WTC11 (cell line): ENCODE results near the gene DCAF11.

Source experiments
- ATF2 ChIP-seq: sonication (generic); formaldehyde crosslinking; IDR thresholded peaks from 2 replicates; pipeline ENCODE4 v1.8.1; 2022; ENCODE audit warnings: low read depth, missing genetic modification reagents, borderline replicate concordance
- IRF1 ChIP-seq: sonication (generic); formaldehyde crosslinking; IDR thresholded peaks from 2 replicates; pipeline ENCODE4 v1.8.0; 2023; ENCODE audit warnings: missing genetic modification reagents
- KAT7 ChIP-seq: sonication (generic); formaldehyde crosslinking; IDR thresholded peaks from 2 replicates; pipeline ENCODE4 v1.8.1; 2023; ENCODE audit warnings: missing genetic modification reagents, mild to moderate bottlenecking, borderline replicate concordance
- NR1H2 ChIP-seq: sonication (generic); formaldehyde crosslinking; IDR thresholded peaks from 2 replicates; pipeline ENCODE4 v1.9.0; 2021; ENCODE audit warnings: mild to moderate bottlenecking, moderate library complexity, missing genetic modification reagents
- NR2C2 ChIP-seq: sonication (generic); formaldehyde crosslinking; IDR thresholded peaks from 2 replicates; pipeline ENCODE4 v1.8.0; 2022; ENCODE audit warnings: mild to moderate bottlenecking, missing genetic modification reagents
- NR3C1 ChIP-seq: sonication (generic); formaldehyde crosslinking; conservative IDR thresholded peaks from 2 replicates; pipeline ENCODE4 v1.8.1; 2023; ENCODE audit warnings: low read depth, mild to moderate bottlenecking, missing genetic modification reagents
- TEAD4 ChIP-seq: sonication (generic); formaldehyde crosslinking; IDR thresholded peaks from 2 replicates; pipeline ENCODE4 v1.8.0; 2022; ENCODE audit warnings: mild to moderate bottlenecking, missing genetic modification reagents
- USF1 ChIP-seq: sonication (generic); formaldehyde crosslinking; IDR thresholded peaks from 2 replicates; pipeline ENCODE4 v1.8.0; 2022; ENCODE audit warnings: mild to moderate bottlenecking, missing genetic modification reagents
- ZMAT4 ChIP-seq: fragments of 250-450 bp; sonication (Bioruptor Pico); IDR thresholded peaks from 2 replicates; pipeline ENCODE4 v1.9.0; 2021; ENCODE audit warnings: mild to moderate bottlenecking
- TF ChIP-seq, protein P1 (sequence below): sonication (generic); formaldehyde crosslinking; IDR thresholded peaks from 2 replicates; pipeline ENCODE4 v1.8.1; 2023; ENCODE audit warnings: mild to moderate bottlenecking, missing genetic modification reagents
- TF ChIP-seq, protein P2 (sequence below): fragments of 200-600 bp; IDR thresholded peaks from 2 replicates; pipeline ENCODE4 v1.8.0; 2022; ENCODE audit warnings: antibody characterized with exemption
- TF ChIP-seq, protein P3 (sequence below): sonication (generic); formaldehyde crosslinking; IDR thresholded peaks from 2 replicates; pipeline ENCODE4 v1.8.1; 2022; ENCODE audit warnings: low read depth, mild to moderate bottlenecking, moderate library complexity, missing genetic modification reagents, borderline replicate concordance
- TF ChIP-seq, protein P4 (sequence below): sonication (generic); formaldehyde crosslinking; IDR thresholded peaks from 2 replicates; pipeline ENCODE4 v1.8.0; 2022; ENCODE audit warnings: mild to moderate bottlenecking, missing genetic modification reagents

DNA sequence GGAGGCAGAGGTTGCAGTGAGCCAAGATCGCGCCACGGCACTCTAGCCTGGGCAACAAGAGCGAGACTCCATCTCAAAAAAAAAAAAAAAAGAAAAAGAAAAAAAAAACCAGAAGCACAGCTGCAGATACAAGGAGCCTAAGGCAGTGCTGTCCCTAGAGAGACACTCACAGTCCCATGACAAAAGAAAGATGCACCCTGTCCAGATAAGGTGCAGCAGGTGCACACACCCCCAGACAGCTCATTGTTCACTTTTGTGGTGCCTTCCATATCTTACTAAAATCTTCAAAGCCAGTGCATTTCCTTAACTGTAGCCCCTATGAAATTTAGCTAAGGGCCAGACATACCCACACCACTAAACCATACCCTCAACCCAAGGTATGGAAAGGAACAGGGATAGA, 7.8 kb downstream of the DCAF11 start:
- TF ChIP-seq ZMAT4 (CRISPR knock-in tag) (no peak), TEAD4 (CRISPR knock-in tag) (no peak), ATF2 (CRISPR knock-in tag) (no peak), USF1 (CRISPR knock-in tag) (no peak), KAT7 (CRISPR knock-in tag) (no peak), IRF1 (CRISPR knock-in tag) (no peak), NR2C2 (CRISPR knock-in tag) (no peak), NR3C1 (no peak), NR1H2 (no peak)
- TF ChIP-seq, protein P1, sequence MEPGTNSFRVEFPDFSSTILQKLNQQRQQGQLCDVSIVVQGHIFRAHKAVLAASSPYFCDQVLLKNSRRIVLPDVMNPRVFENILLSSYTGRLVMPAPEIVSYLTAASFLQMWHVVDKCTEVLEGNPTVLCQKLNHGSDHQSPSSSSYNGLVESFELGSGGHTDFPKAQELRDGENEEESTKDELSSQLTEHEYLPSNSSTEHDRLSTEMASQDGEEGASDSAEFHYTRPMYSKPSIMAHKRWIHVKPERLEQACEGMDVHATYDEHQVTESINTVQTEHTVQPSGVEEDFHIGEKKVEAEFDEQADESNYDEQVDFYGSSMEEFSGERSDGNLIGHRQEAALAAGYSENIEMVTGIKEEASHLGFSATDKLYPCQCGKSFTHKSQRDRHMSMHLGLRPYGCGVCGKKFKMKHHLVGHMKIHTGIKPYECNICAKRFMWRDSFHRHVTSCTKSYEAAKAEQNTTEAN, result no peak
- TF ChIP-seq, protein P2, sequence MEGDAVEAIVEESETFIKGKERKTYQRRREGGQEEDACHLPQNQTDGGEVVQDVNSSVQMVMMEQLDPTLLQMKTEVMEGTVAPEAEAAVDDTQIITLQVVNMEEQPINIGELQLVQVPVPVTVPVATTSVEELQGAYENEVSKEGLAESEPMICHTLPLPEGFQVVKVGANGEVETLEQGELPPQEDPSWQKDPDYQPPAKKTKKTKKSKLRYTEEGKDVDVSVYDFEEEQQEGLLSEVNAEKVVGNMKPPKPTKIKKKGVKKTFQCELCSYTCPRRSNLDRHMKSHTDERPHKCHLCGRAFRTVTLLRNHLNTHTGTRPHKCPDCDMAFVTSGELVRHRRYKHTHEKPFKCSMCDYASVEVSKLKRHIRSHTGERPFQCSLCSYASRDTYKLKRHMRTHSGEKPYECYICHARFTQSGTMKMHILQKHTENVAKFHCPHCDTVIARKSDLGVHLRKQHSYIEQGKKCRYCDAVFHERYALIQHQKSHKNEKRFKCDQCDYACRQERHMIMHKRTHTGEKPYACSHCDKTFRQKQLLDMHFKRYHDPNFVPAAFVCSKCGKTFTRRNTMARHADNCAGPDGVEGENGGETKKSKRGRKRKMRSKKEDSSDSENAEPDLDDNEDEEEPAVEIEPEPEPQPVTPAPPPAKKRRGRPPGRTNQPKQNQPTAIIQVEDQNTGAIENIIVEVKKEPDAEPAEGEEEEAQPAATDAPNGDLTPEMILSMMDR, result no peak
- TF ChIP-seq, protein P3, sequence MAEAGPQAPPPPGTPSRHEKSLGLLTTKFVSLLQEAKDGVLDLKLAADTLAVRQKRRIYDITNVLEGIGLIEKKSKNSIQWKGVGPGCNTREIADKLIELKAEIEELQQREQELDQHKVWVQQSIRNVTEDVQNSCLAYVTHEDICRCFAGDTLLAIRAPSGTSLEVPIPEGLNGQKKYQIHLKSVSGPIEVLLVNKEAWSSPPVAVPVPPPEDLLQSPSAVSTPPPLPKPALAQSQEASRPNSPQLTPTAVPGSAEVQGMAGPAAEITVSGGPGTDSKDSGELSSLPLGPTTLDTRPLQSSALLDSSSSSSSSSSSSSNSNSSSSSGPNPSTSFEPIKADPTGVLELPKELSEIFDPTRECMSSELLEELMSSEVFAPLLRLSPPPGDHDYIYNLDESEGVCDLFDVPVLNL (CRISPR knock-in tag), result no peak
- TF ChIP-seq, protein P4, sequence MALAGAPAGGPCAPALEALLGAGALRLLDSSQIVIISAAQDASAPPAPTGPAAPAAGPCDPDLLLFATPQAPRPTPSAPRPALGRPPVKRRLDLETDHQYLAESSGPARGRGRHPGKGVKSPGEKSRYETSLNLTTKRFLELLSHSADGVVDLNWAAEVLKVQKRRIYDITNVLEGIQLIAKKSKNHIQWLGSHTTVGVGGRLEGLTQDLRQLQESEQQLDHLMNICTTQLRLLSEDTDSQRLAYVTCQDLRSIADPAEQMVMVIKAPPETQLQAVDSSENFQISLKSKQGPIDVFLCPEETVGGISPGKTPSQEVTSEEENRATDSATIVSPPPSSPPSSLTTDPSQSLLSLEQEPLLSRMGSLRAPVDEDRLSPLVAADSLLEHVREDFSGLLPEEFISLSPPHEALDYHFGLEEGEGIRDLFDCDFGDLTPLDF (CRISPR knock-in tag), result no peak
